Umbilical cord (tissue), 2 donors: ENCODE measurements around the gene RALB. TPM values are rescaled to one million over a fixed set of nuclear protein-coding genes. Genes with fewer than 3 reads are reported as not detected.
A peak's percentile ranks its signal among the peaks of the same experiment; 100 is the strongest.
"Not testable (repeated sequence)": the region's sequence is repeated elsewhere in the genome, so short reads cannot be mapped to it uniquely, and the experiment has no call there.

Experiments
- DNase-seq: peaks from one replicate; pipeline ENCODE4 v3.0.0-alpha.2; 2015; ENCODE audit warnings: low spot score
- total RNA-seq: library from RNA; depleted of rRNA; stranded (reverse); fragments of >200 nt; gene quantifications from one replicate; pipeline ENCODE4 v1.2.3, GENCODE V29; 2014; ENCODE audit warnings: low replicate concordance; ENCODE audit not compliant: insufficient read depth

Gene RALB
- total RNA-seq, 1 donor from 2014 or later, result 44.5 TPM

DNA sequence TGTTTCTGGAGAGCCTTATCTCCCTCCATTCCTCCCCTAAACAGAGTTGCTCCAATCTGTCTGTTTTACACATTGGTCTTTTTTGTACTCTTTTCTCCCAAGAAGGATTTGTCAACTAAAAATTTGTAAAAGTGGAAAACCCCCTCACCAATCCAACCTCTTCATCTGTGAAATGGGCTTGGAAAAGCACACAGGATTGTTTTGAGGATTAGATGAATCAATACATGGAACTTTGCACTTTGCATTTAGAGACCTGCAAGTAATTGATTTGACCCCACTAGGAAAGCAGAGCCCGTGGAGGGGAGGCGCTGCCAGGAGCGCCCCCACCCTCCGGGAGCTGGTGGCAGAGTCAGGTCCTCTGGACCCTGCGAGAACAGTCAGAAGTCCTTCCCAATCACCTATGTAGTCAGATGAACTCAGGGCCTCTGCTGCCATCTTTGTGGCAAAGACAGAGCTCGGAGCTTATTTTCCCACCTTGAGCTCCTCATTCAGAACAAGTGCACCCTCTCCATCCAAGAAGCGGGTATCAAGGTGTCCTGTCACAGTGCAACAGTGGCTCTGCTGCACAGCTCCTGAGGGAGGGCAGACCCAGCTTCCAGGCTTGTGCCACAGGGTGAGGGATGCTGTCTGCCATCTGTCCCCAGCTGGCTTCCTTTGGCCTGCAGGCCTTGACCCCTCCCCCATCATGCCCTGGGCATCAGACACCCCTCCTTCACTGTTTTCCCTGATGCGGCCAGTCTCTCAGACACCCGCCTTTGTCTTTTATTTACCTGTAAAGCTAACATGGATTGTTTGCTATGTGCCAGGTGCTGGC, 27.7 kb upstream of the RALB start:
- DNase-seq, result no peak

DNA sequence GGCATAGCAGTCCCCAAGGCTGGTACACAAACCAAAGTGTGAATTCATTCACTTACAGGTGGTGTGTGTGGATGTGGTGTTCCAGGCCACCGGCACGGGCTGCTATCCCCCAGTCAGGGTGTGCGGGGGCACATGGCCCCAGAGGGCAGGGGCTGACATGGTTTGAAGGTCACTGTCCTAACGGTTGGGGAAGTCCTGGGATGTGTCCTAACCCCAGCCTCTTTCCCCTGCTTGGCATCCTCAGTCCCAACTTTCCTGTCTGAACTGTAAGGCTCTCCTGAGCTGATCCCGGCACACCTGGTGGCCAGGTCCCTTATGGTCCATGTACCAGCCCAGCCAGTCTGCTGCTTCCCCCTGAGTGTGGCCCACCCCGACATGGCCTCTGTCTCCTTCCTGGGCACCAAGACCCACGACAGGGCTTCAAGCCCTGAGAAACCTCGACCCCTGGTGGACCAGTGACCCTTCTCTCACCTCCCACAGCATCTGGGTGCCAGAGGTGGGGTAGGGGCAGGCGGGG, 27.0 kb upstream of the RALB start:
- DNase-seq, result no peak

DNA sequence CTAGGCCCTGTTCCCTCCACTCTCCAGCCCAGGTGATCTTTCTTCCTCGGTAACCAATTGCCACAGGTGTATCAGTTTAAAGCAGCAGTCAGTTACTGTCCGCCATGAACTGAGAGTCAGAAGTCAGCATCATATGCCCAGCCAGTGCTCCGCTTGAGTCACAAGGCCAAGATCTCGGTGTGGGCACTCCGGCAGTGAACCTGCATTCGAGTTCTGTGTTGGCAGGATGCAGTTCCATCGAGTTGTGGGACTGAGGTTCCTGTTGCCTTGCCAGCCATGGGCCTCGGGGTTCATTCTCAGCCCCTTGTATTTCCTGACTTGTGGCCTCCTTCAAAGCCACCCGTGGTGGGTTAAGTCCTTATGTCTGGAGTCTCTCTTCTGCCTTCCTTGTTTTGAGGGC, 26.3 kb upstream of the RALB start:
- no peak for DNase-seq

DNA sequence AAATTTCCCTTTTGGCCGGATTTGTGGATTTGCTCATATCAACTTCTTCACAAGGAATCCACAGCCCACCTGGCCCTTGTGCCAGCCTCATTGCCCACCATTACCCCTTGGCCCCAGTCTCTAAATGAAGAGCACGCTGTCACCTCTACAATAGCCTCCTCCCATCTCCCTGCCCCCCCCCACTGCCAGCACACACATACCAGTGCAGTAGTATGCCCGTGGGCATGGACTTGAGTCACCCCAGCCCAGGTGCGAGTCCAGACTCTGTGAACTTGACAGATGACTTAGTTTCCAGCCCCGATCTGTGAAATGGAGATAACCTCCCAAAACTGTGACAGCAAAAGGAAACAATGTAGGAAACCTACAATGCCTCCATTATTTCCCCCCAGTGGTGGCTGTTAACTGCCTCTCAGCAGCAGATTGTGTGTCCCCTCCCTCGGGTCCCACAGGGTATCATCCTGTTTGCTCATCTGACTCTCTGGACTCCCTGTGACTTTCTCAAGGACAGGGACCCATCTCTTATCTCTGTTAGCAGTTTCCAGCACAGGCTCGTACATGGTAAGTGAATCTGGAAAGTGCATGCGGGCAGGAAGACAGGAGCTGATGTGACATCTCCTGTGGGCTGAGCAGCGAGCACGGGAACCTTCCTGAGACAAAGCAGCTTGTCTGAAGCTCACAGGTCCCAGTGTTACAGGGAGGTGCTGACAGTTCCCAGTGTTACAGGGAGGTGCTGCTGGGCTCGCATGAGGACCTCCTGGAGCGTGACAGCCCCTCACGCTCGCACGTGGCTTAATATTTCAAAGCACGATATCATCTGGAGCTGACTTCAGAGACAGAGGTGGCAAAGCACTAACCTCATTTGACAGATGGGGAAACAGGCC, 25.3 kb upstream of the RALB start:
- no peak for DNase-seq

DNA sequence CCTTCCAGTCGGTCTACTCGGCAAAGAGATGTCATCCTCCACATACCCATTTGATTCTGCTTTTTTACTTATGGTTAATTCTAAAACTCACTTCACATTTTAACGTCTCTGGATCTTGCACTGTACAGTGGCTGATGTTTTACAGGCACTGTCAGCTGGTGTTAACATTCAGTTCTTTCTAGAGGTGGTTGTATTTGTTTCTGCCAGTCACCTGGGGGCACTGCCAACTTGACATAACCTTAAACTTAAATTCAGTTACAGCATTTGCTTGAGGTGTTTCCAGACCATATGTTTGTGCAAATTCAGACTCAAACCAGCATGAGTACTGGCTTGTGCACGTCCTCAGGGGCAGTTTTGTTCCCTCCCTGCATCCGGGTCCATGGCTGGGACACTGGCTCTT, 24.1 kb upstream of the RALB start:
- peak; percentile 16 for DNase-seq

DNA sequence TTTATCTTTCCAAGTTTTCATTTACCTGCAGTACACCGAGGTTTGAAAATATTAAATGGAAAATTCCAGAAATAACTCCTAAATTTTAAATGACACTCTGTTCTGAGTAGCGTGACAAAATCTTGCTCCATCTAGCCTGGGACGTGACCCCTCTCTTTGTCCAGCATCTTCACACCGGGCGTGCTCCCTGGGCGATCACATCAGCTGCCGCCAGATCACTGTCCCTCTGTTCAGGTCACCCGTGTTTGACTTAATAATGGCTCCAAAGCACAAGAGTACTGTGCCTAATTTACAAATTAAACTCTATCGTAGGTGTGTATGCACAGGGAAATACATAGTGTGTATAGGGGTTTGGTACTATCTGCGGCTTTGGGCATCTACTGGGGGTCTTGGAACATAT, 23.3 kb upstream of the RALB start:
- DNase-seq, result no peak

DNA sequence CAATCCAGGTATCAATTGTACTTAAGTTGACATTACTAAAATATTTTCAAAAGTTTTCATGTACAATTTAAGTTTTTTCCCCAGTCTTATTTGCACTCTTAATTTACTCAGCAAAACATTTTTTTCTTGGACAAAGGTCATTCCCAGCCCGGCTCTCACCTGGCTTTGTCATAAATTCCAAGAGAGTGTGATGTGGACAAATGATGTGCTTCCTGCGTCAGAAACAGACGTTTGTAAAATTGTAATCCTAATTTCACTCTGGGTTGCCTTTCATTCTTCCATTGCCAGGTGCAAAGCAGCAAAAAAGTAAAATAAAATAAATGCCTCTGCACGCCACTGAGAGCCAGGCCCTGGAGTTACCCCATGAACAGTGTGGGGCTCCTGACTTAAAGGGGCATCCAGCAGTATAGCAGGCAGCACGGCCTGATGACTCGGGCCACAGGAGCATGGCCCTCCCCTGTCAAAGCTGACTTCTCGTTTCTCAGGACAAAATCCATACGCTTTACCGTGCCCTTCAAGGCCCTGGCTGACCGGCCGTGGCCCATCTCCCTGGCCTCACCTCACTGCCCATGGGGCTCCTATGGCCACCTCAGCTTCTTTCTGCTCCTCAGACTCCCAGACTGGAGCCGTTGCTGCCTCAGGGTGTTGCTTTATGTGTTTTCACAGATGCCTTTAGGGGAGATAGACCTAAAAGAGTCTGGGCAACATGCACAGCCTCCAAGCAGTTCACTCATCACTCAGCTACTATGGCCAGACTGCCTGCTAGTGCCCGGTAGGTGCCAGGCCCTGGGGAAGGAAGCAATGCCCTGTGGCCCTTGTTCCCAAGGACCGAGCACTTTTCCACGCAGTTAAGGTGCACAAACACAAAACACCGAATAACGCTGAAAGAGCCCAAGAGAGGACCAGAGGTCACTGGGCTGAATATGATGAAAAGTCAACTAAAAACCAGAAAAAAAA, 21.9 kb upstream of the RALB start:
- DNase-seq, result no peak

DNA sequence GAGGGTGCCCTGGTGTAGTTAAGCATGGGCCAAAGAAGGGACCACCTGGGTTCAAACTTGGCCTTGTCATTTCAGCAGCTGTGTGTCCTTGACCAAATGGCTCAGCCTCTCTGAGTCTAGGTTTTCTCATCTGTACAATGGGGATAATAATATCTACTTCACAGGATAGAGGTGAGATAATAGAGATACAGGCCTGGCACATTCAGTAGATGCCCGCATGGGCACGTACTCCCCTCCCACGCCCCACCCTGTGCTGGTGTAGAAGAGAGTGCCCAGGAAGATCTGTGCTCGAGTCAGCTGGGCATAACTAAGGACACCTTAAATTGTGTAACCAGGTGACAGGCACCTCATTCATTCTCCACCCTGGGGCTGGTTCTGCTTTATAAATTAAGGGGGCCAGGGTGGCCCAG, 21.1 kb upstream of the RALB start:
- no peak for DNase-seq

DNA sequence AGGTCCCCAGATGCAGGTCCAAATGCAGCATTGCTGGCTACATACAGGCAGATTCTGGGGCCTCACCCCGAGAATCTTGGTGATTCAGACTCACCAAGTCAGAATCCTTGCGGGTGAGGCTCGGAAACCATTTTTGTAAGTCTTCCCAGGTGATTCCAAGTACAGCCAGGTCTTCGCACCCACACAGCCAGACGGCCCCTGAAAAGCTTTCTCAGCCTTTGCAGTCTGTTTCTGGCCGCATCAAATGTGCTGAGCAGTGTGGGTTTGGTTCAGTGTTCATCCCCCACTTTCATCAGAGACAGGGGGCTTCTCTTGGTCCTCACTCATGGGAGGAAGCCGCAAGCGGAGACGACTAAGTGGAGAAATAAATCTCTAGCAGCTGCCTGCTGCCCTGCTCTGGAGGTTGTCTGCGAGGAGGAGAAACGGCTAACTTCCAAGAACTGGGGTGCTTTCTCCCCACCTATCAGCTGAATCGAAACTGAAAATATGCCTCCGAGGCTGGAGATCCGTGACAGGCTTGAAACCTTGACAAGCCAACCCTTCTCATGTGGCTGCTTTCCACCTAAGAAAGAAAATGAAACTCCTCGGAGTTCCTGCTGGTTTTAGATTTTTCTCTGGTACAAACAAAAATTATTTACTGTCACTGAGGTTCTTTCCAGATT, 20.5 kb upstream of the RALB start:
- peak; percentile 50 for DNase-seq

DNA sequence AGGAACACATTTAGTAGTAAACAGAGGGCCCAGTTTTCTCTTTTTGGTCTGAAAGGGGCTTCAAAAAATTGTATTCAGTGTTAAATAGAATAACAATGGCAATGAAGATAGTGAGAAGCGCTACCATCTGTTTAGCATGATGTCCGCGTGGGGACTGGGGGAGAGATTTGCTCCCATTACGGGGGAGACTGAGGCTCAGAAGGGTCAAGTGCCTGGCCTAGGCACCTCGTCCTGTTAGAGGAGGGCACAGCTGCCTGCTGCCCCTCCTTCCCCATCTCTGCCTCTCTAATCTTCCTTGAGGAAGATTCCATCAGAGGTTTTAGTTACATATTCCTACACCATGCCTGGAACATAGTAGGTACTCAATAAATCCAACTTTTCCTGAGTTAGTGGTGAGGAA, 19.4 kb upstream of the RALB start:
- DNase-seq, result no peak

DNA sequence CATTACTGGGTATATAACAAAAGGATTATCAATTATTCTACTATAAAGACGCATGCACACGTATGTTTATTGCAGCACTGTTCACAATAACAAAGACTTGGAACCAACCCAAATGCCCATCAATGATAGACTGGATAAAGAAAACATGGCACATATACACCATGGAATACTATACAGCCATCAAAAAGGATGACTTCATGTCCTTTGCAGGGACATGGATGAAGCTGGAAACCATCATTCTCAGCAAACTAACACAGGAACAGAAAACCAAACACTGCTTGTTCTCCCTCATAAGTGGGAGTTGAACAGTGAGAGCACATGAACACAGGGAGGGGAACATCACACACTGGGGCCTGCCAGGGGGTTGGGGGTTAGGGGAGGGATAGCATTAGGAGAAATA, 17.5 kb upstream of the RALB start:
- DNase-seq, result not testable (repeated sequence)

DNA sequence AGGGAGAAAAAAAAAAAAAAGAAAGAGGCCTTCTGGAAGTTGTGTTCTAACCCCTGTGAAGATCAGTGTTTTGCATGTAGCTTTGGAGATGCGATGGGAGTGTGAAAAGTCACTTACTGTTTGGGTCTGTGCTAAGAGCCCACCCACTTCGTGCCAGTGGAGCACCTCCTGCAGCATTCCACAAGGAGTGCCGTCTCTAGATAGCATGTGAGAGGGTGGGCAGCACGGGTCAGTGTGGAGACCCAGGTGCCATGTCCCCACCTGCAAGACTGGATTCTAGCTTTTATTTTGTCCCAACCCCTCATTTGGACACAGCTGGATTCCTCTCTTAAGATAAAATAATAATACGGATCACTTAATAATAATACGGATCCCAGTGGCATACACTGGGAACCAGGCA, 17.0 kb upstream of the RALB start:
- no peak for DNase-seq

DNA sequence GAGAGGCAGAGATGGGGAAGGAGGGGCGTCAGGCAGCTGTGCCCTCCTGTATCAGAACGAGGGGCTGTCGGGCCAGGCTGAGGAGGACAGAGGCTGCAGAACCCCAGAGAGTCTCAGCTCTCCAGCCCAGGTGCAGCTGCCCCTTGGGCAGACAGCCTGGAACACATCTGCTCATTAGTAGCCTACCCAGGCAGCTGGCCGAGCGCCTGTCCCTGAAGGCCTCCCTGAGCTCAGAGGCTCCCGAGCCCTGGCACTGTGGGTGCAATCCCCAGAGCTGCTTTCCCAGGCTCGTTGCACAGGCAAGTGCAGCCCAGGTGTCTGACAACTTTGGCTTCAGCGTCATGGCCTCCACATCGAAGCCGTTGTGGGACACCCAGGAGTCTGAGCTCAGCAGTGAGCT, 16.3 kb upstream of the RALB start:
- no peak for DNase-seq

DNA sequence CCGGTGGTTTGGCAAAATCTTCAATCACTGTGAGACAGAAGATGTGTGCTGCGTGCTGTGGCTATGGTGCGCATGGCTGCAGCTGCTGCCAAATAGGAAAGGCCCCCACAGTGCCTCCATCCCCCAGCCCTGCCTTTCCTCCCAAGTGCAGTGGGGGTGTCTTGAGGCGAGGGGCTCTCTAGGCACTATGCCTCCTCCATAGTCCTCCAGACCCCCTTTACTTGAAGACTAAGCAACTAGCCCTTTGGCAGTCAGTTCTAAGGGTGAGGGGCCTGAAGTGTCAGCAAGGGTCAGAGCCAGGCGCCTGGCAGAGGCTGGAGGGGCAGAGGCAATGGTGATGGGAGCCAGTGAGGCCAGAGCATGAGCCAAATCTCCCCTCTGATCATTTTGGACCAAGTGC, 15.9 kb upstream of the RALB start:
- DNase-seq, result no peak

DNA sequence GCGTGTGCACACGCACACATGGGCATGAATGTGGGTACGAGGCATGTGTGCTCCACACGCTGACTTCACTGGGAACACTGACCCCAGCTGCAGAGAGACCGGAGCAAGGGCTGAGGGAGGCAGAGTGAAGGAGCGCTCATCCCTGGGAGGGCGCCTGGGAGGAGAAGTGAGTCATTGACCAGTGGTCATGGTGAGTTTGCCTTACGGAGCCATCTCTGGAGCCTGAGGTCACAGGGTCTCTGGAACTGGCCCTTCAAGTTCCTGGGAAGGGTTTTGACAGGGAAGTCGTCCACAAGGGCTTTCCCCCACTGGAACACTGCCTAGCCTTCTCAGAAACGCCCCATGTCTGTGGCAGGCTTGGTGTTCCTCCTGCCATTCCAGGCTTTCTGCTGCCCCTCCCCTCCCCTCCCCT, 15.2 kb upstream of the RALB start:
- DNase-seq, result no peak

DNA sequence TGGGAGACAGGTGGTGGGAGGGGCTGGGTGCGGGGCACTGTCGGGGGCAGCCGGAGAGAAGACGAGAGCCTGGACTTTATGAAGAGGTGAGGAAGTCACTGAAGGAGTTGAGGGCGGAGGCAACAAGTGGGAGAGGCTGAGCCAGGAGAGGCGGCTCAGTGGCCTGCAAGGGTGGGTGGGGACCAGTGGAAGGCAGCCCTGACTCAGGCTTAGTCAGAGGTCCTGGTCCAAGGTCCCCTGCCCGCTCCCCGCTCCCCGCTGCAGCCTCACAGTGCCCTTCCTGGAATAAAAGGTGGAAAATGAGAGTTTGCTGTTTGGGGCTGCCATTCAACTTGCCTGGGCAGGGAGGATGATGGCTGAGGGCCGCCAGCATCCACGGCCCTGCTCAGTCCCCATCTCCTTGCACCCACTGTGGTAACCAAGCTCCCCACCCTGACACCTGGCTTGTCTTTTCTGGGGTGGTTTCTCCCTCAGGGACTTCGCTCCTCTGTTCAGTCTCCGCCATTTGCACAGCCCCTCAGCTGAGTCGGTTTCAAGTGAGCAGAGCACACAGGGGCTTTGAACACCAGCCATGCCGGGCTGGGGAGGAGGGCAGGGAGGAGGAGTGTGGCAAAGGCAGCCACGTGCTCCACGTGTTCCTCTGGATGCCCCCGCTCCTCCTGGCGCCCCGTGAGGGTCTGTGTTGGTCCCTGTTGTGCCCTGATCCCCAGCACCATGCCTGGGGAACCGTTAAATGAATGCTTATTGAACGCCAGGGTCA, 13.7 kb upstream of the RALB start:
- DNase-seq, result no peak

DNA sequence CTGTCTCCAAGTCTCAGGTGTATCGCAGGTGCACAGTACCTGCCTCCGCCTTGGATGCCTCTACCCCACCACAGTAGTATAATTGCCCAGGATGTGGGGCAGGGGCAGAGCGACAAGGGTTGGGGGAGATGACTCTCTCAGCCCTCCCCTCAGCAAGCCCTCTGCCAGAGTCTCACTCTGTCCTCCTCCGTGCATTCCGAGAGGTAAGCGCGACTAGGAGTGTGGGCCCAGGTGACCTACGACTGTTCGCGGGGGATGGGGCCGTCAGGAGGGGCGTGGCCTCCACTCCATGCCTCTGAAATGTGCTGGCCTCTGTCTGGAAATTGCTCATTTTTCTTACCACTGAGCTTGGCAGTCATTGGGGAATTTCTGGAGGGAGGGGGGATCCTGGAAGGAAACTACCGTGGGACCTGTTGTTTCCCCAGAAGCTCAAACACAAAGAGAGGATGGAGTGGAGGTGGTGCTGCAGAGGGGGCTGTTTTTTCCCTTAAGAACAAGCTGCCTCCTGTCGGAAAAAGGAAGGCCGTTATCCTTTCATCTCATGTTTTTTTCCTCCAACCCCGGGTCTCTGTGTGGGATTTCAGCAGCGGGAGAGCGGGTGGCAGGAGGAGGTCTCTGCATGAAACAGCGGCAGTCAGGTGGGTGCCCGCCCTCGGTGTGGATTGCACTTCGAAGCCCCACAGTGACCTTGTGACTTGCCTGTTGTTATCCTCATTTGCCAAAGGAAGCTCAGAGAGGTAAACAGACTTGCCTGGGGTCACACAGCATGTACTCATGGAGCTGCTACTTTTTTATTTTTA, 13.0 kb upstream of the RALB start:
- peak; percentile 85 for DNase-seq

DNA sequence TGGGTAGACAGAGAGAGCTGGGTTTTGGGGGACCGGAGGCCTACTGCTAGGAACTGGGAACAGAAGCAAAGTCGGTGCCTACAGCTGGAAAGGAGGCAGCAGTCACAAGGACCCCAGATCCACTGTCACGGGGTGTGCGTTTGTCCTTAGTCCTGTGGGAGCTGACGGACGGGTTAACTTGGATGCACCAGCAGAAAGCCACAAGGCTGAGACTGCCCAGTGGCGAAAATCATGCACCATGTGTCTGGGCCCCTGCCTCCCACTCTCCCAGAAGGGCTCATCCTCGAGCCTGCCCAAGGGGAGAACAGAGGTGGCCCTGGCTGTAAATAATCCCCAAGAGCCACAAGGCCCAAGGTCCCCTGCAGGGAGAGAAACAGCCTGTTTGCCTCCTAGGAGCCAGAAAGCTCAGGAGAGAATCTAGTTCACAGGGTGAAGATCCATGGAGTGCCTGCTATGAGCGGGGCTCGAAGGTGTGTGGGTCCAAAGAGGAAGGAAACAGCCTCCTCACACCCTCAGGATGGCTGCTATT, 11.7 kb upstream of the RALB start:
- no peak for DNase-seq

DNA sequence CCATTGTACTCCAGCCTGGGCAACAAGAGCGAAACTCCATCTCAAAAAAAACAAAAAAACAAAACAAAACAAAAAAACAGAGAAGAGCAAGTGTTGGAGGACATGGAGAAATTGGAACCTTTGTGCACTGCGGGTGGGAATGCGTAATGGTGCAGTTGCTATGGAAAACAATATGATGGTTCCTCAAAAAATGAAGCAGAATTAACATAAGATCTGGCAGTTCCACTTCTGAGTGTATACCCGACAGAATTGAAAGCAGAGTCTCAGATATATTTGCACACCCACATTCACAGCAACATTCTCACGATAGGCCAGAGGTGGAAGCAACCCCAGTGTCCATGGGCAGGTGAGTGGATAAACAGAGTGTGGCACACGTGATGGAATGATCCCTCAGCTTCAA, 11.0 kb upstream of the RALB start:
- no peak for DNase-seq
